ENCODE measurements around the gene MOB3B.

Gene MOB3B

GRCh38 chr9:27540502-27540901 lies 10.9 kb upstream of the MOB3B start:
- no peak for DNase-seq

- no peak for DNase-seq
These were observed 10.1 kb upstream of the MOB3B start for GRCh38 chr9:27539479-27540441.

GRCh38 chr9:27538647-27539046 lies 9.0 kb upstream of the MOB3B start:
- DNase-seq: no peak

- DNase-seq: no peak
These were observed 8.1 kb upstream of the MOB3B start for GRCh38 chr9:27537756-27538155.

GRCh38 chr9:27537027-27537435 lies 7.4 kb upstream of the MOB3B start:
- no peak for DNase-seq

GRCh38 chr9:27536168-27536567 lies 6.6 kb upstream of the MOB3B start:
- DNase-seq: no peak

GRCh38 chr9:27535701-27536118 lies 6.1 kb upstream of the MOB3B start:
- DNase-seq: no peak

- no peak for DNase-seq
These were observed 5.1 kb upstream of the MOB3B start for GRCh38 chr9:27534658-27535209.

GRCh38 chr9:27534131-27534530 lies 4.5 kb upstream of the MOB3B start:
- DNase-seq: no peak

- no peak for DNase-seq
These were observed 3.7 kb upstream of the MOB3B start for GRCh38 chr9:27533311-27533710.

GRCh38 chr9:27532046-27532445 lies 2.4 kb upstream of the MOB3B start:
- no peak for DNase-seq

- no peak for DNase-seq
These were observed 1.5 kb upstream of the MOB3B start for GRCh38 chr9:27530915-27531755.

GRCh38 chr9:27528886-27529315 lies 713 bp downstream of the MOB3B start:
- DNase-seq: peak; percentile 54 to 65

- DNase-seq: peak; percentile 57 to 58
These were observed 1.3 kb downstream of the MOB3B start for GRCh38 chr9:27528076-27528885.

- DNase-seq: no peak
These were observed 1.9 kb downstream of the MOB3B start for GRCh38 chr9:27527702-27528075.

GRCh38 chr9:27524236-27524635 lies 5.4 kb downstream of the MOB3B start, which contains the start of gene IFNK:
Gene IFNK (plus strand): TSS chr9:27524290. CDS start chr9:27524337, 47 bp downstream.
- no peak for DNase-seq

- no peak for DNase-seq
These were observed 6.5 kb downstream of the MOB3B start for GRCh38 chr9:27523141-27523540.

- no peak for DNase-seq
These were observed 8.6 kb downstream of the MOB3B start for GRCh38 chr9:27520986-27521385.

- no peak for DNase-seq
These were observed 9.8 kb downstream of the MOB3B start for GRCh38 chr9:27519466-27520465.

- DNase-seq: no peak
These were observed 10.8 kb downstream of the MOB3B start for GRCh38 chr9:27518809-27519208.

- no peak for DNase-seq
These were observed 11.6 kb downstream of the MOB3B start for GRCh38 chr9:27518006-27518405.

Measured in CD4-positive, alpha-beta T cell treated with Interferon alpha-2 for 1 hour (primary cell).